Cardiac fibroblast (primary cell): ENCODE data around the gene MGAT4B.

ENCODE experiments used
- DNase-seq, 2 donors: peaks; one replicate each; pipeline versions ENCODE4 v3.0.0 to v3.0.0-alpha.2; 2010; ENCODE audit warnings: low read depth in 2 of 2
- H3K4me3 ChIP-seq, 2 donors: replicated peaks in 1 of 2; 1 replicate in 1 of 2; 2 replicates in 1 of 2; pipeline ENCODE4 v1.5.1; 2011; ENCODE audit warnings: low read depth in 2 of 2, low read length in 2 of 2, mild to moderate bottlenecking in 2 of 2, moderate library complexity in 1 of 2
- CTCF ChIP-seq: IDR thresholded peaks from one replicate; pipeline ENCODE4 v1.5.1; 2011; ENCODE audit warnings: low read depth, mild to moderate bottlenecking, low read length, inconsistent platforms

MGAT4B gene

GRCh38 chr5:179833056-179833708, 26.5 kb upstream of the MGAT4B start:
- no peak for DNase-seq
- TF ChIP-seq CTCF, result no peak
- no peak overlapping the region for H3K4me3 ChIP-seq

GRCh38 chr5:179832039-179832745, 25.5 kb upstream of the MGAT4B start:
- DNase-seq, result no peak
- TF ChIP-seq CTCF, result no peak
- no peak overlapping the region for H3K4me3 ChIP-seq

GRCh38 chr5:179830818-179831468, 24.3 kb upstream of the MGAT4B start:
- no peak overlapping the region for H3K4me3 ChIP-seq
- no peak for DNase-seq
- no peak for TF ChIP-seq CTCF

GRCh38 chr5:179829732-179830435, 23.2 kb upstream of the MGAT4B start:
- DNase-seq, result no peak
- TF ChIP-seq CTCF, result no peak
- no peak overlapping the region for H3K4me3 ChIP-seq

- TF ChIP-seq CTCF, result no peak
- no peak overlapping the region for H3K4me3 ChIP-seq
- DNase-seq, result no peak
Observed at GRCh38 chr5:179828756-179829421, 22.2 kb upstream of the MGAT4B start.

- TF ChIP-seq CTCF, result no peak
- no peak overlapping the region for H3K4me3 ChIP-seq
- peak in 1 of 2 donors; percentile 63 for DNase-seq
Observed at GRCh38 chr5:179827680-179828079, 21.0 kb upstream of the MGAT4B start.
